IMR-90 (cell line): ENCODE results near the gene PCCA. TPM values are rescaled to one million over a fixed set of nuclear protein-coding genes. Genes with fewer than 3 reads are reported as not detected.

Experiments used
- ATAC-seq: fragments of 200-7000 bp; cut with Tn5 transposase; 2 replicates; pipeline ENCODE4 v1.9.1; 2020; ENCODE audit warnings: low read depth, mild to moderate bottlenecking, moderate library complexity
- BruUV-seq: library from RNA; stranded (reverse); fragments of 400-500 nt; replicated peaks from 2 replicates; lab custom pipeline; 2021; lab: Mats Ljungman, UMichigan
- CTCF ChIA-PET: fragments of 300-600 bp; formaldehyde crosslinking; extraction: SDS; loops from one replicate; lab custom pipeline; 2021; ENCODE audit warnings: antibody characterized with exemption; lab: Yijun Ruan, JAX
- POLR2A ChIA-PET: fragments of 300-600 bp; sonication (Branson Sonifier 250); formaldehyde crosslinking; loops from one replicate; lab custom pipeline; 2022; ENCODE audit warnings: antibody characterized with exemption; ENCODE audit not compliant: unreplicated experiment; lab: Charles Lee
- DNase-seq: peaks from one replicate; pipeline ENCODE4 v3.0.0; 2013
- H2AFZ ChIP-seq: replicated peaks from 2 replicates; pipeline ENCODE3; 2013; ENCODE audit warnings: low read length, mild to moderate bottlenecking; ENCODE audit not compliant: poor library complexity
- H2AK5ac ChIP-seq: 2 replicates; pipeline ENCODE4 v1.6.1; 2013; ENCODE audit warnings: low read depth, low read length, inconsistent platforms
- H2AK9ac ChIP-seq: replicated peaks from 2 replicates; pipeline ENCODE3; 2013; ENCODE audit warnings: mild to moderate bottlenecking, low read depth, low read length, moderate library complexity; ENCODE audit not compliant: poor library complexity
- H2BK120ac ChIP-seq: 2 replicates; pipeline ENCODE4 v1.6.1; 2013; ENCODE audit warnings: low read depth, low read length, inconsistent platforms
- H2BK15ac ChIP-seq: 3 replicates; pipeline ENCODE4 v1.6.1; 2013; ENCODE audit warnings: low read depth, low read length, inconsistent platforms
- H2BK20ac ChIP-seq: 2 replicates; pipeline ENCODE4 v1.6.1; 2013; ENCODE audit warnings: low read depth, mild to moderate bottlenecking, inconsistent platforms, low read length, moderate library complexity
- H2BK5ac ChIP-seq: 2 replicates; pipeline ENCODE4 v1.6.1; 2013; ENCODE audit warnings: mild to moderate bottlenecking, low read depth, low read length, inconsistent platforms; ENCODE audit not compliant: poor library complexity, severe bottlenecking
- H3K14ac ChIP-seq: replicated peaks from 2 replicates; pipeline ENCODE4 v1.6.1; 2013; ENCODE audit warnings: low read depth, low read length, inconsistent platforms
- H3K18ac ChIP-seq: 2 replicates; pipeline ENCODE4 v1.6.1; 2013; ENCODE audit warnings: low read depth, low read length, control low read depth
- H3K23ac ChIP-seq: 2 replicates; pipeline ENCODE4 v1.6.1; 2013; ENCODE audit warnings: low read depth, low read length, inconsistent platforms
- H3K27ac ChIP-seq: 2 replicates; pipeline ENCODE4 v1.5.1; 2013; ENCODE audit warnings: mild to moderate bottlenecking, control low read depth, low read length; ENCODE audit not compliant: insufficient read depth
- H3K27me3 ChIP-seq: 2 replicates; pipeline ENCODE4 v1.6.1; 2013; ENCODE audit warnings: low read length; ENCODE audit not compliant: control insufficient read depth, insufficient read depth
- H3K36me3 ChIP-seq: 2 replicates; pipeline ENCODE4 v1.6.1; 2013; ENCODE audit warnings: low read length, mixed read lengths; ENCODE audit not compliant: control insufficient read depth, insufficient read depth
- H3K4ac ChIP-seq: 2 replicates; pipeline ENCODE4 v1.6.1; 2013; ENCODE audit warnings: low read depth, low read length, inconsistent platforms
- H3K4me1 ChIP-seq: 2 replicates; pipeline ENCODE4 v1.6.1; 2013; ENCODE audit warnings: low read length, mixed read lengths; ENCODE audit not compliant: control insufficient read depth, insufficient read depth
- H3K4me2 ChIP-seq: 2 replicates; pipeline ENCODE4 v1.6.1; 2013; ENCODE audit warnings: low read depth, mild to moderate bottlenecking, control low read depth, low read length, moderate library complexity
- H3K4me3 ChIP-seq: 2 replicates; pipeline ENCODE4 v1.5.1; 2013; ENCODE audit warnings: low read depth, mild to moderate bottlenecking, control low read depth, low read length, moderate library complexity; ENCODE audit not compliant: insufficient read depth
- H3K56ac ChIP-seq: 2 replicates; pipeline ENCODE4 v1.6.1; 2013; ENCODE audit warnings: low read length, inconsistent platforms; ENCODE audit not compliant: insufficient read depth; ENCODE audit errors: extremely low read depth
- H3K79me1 ChIP-seq, 2 experiments: 2 replicates each; pipeline ENCODE4 v1.6.1; 2013; ENCODE audit warnings: low read length in 2 of 2, inconsistent platforms in 1 of 2, low read depth in 1 of 2
- H3K9ac ChIP-seq: 2 replicates; pipeline ENCODE4 v1.6.1; 2013; ENCODE audit warnings: low read depth, low read length, control low read depth
- H3K9me1 ChIP-seq: 2 replicates; pipeline ENCODE4 v1.6.1; 2013; ENCODE audit warnings: low read length, inconsistent platforms; ENCODE audit not compliant: insufficient read depth
- H3K9me3 ChIP-seq: 2 replicates; pipeline ENCODE4 v1.6.1; 2013; ENCODE audit warnings: low read length; ENCODE audit not compliant: control insufficient read depth, insufficient read depth
- H4K20me1 ChIP-seq: 2 replicates; pipeline ENCODE4 v1.6.1; 2013; ENCODE audit warnings: low read length, inconsistent platforms; ENCODE audit not compliant: insufficient read depth
- H4K5ac ChIP-seq: 2 replicates; pipeline ENCODE4 v1.6.1; 2013; ENCODE audit warnings: mild to moderate bottlenecking, low read depth, low read length, control low read depth
- H4K8ac ChIP-seq, 2 experiments: 2 replicates each; pipeline ENCODE4 v1.6.1; 2013; ENCODE audit warnings: low read depth in 2 of 2, low read length in 2 of 2, control low read depth in 1 of 2, inconsistent platforms in 1 of 2
- H4K91ac ChIP-seq: 2 replicates; pipeline ENCODE4 v1.6.1; 2013; ENCODE audit warnings: low read depth, low read length, inconsistent platforms; ENCODE audit not compliant: insufficient read depth
- BHLHE40 ChIP-seq: fragments of 150-350 bp; IDR thresholded peaks from 2 replicates; pipeline ENCODE4 v1.6.1; 2016; ENCODE audit warnings: mild to moderate bottlenecking, low read depth, low read length
- CEBPB ChIP-seq: IDR thresholded peaks from 2 replicates; pipeline ENCODE4 v1.6.1; 2012; ENCODE audit warnings: low read depth, low read length, improper control_type of control experiment
- CHD1 ChIP-seq: IDR thresholded peaks from 2 replicates; pipeline ENCODE4 v1.6.1; 2012; ENCODE audit warnings: low read depth, low read length, improper control_type of control experiment
- CTCF ChIP-seq: conservative IDR thresholded peaks from 2 replicates; pipeline ENCODE4 v1.5.1; 2012; ENCODE audit warnings: mild to moderate bottlenecking, low read depth, low read length, improper control_type of control experiment
- ELK1 ChIP-seq: fragments of 150-350 bp; IDR thresholded peaks from 2 replicates; pipeline ENCODE4 v1.6.1; 2016; ENCODE audit warnings: low read depth, mild to moderate bottlenecking, low read length, moderate library complexity, borderline replicate concordance
- FOS ChIP-seq: fragments of 150-350 bp; IDR thresholded peaks from 2 replicates; pipeline ENCODE4 v1.6.1; 2016; ENCODE audit warnings: low read depth, low read length
- MAFK ChIP-seq: IDR thresholded peaks from 2 replicates; pipeline ENCODE4 v1.6.1; 2012; ENCODE audit warnings: low read depth, low read length, improper control_type of control experiment
- MAZ ChIP-seq: IDR thresholded peaks from 2 replicates; pipeline ENCODE4 v1.6.1; 2012; ENCODE audit warnings: low read depth, mild to moderate bottlenecking, low read length, improper control_type of control experiment, moderate library complexity, borderline replicate concordance
- MXI1 ChIP-seq: IDR thresholded peaks from 2 replicates; pipeline ENCODE4 v1.6.1; 2012; ENCODE audit warnings: low read depth, mild to moderate bottlenecking, low read length, moderate library complexity, borderline replicate concordance
- NFE2L2 ChIP-seq: fragments of 150-350 bp; IDR thresholded peaks from 2 replicates; pipeline ENCODE4 v1.6.1; 2016; ENCODE audit warnings: low read depth, mild to moderate bottlenecking, low read length
- POLR2A ChIP-seq: IDR thresholded peaks from 2 replicates; pipeline ENCODE4 v1.6.1; 2012; ENCODE audit warnings: mild to moderate bottlenecking, low read depth, low read length
- RAD21 ChIP-seq: IDR thresholded peaks from 2 replicates; pipeline ENCODE4 v1.6.1; 2012; ENCODE audit warnings: low read length, improper control_type of control experiment
- RCOR1 ChIP-seq: IDR thresholded peaks from 2 replicates; pipeline ENCODE4 v1.6.1; 2012; ENCODE audit warnings: mild to moderate bottlenecking, low read length, improper control_type of control experiment; ENCODE audit not compliant: insufficient replicate concordance
- RFX5 ChIP-seq: IDR thresholded peaks from 2 replicates; pipeline ENCODE4 v1.8.0; 2012; ENCODE audit warnings: low read depth, mild to moderate bottlenecking, low read length, moderate library complexity
- SMC3 ChIP-seq: fragments of 150-350 bp; IDR thresholded peaks from 2 replicates; pipeline ENCODE4 v1.6.1; 2016; ENCODE audit warnings: low read depth, mild to moderate bottlenecking, antibody characterized with exemption, low read length, moderate library complexity
- USF2 ChIP-seq: fragments of 150-350 bp; IDR thresholded peaks from 2 replicates; pipeline ENCODE4 v1.6.1; 2017; ENCODE audit warnings: mild to moderate bottlenecking, antibody characterized with exemption, low read length, low read depth
- whole genome bisulfite sequencing, 2 experiments: methylation state at CpG; one replicate each; pipeline versions ENCODE4 v1.1.5 to v1.1.7; 2013; ENCODE audit warnings: missing lambda C conversion rate in 2 of 2; ENCODE audit not compliant: insufficient read length in 1 of 2; ENCODE audit errors: extremely low coverage in 2 of 2; 5-methylcytosine and 5-hydroxymethylcytosine counted together
- dilution Hi-C: fragments of 300-500 bp; cut with HindIII; formaldehyde crosslinking; loops from one replicate; pipeline ENCODE4 v1.14.3; 2018; ENCODE audit warnings: low sequenced_read_pairs; ENCODE audit not compliant: unreplicated experiment
- in situ Hi-C: fragments of 300-500 bp; cut with MboI; formaldehyde crosslinking; loops from 3 replicates; pipeline ENCODE4 v1.14.3; 2019; ENCODE audit warnings: low sequenced_read_pairs, inconsistent platforms, mixed read lengths
- intact Hi-C: fragments of 100-400 bp; cut with micrococcal nuclease; formaldehyde crosslinking; loops from 2 replicates; pipeline ENCODE4 v1.10.0; 2022
- polyA plus RNA-seq, 3 experiments: library from polyadenylated mRNA; depleted of rRNA; stranded (reverse); fragments of >200 nt; gene quantifications; 2 replicates each; pipeline ENCODE4 v1.2.3, GENCODE V29; 2012; ENCODE audit warnings: low replicate concordance in 1 of 3
- total RNA-seq: library from RNA; depleted of rRNA; stranded (reverse); fragments of >200 nt; gene quantifications from 2 replicates; pipeline ENCODE4 v1.2.3, GENCODE V29; 2012

Gene PCCA
- total and polyA plus RNA-seq, 2 of the 4 experiments (the other 2 are of a cell fraction): 7.6 to 24.0 TPM

- DNase-seq (no peak), ATAC-seq (peak; percentile 14)
- Histone ChIP-seq H3K79me1 (no peaks in the 10 kb centered on the region), H2BK5ac (no peak overlapping the region), H3K23ac (no peak overlapping the region), H2AFZ (no peak overlapping the region), H3K27me3 (no peaks in the 10 kb centered on the region), H2BK15ac (no peak overlapping the region), H2BK20ac (no peak overlapping the region), H3K27ac (no peak overlapping the region), H3K4me2 (no peak overlapping the region), H2AK5ac (no peak overlapping the region), H3K4ac (no peak overlapping the region), H3K4me3 (no peak overlapping the region), H3K9me1 (no peaks in the 10 kb centered on the region; the same call in 1 of the 2 replicates), H2BK120ac (no peak overlapping the region), H3K4me1 (no peaks in the 10 kb centered on the region), H4K20me1 (no peaks in the 10 kb centered on the region), H3K9ac (no peak overlapping the region), H4K5ac (no peak overlapping the region), H3K18ac (no peak overlapping the region), H2AK9ac (no peak overlapping the region), H3K14ac (no peak overlapping the region), H3K56ac (no peak overlapping the region), H3K9me3 (no peaks in the 10 kb centered on the region), H4K8ac (no peak overlapping the region), H4K91ac (no peak overlapping the region), H3K36me3 (peaks cover 4% of the 10 kb centered on the region; the same call in 1 of the 2 replicates)
- no TSS peak for BruUV-seq
- dilution Hi-C loops: no loop called here
- POLR2A ChIA-PET: no interaction called here
- TF ChIP-seq CHD1: no peak
- no peak for TF ChIP-seq MAZ
- TF ChIP-seq MXI1: no peak
- TF ChIP-seq CTCF: no peak
- TF ChIP-seq NFE2L2: no peak
- TF ChIP-seq RFX5: no peak
- TF ChIP-seq FOS: no peak
- TF ChIP-seq USF2: no peak
- no peak for TF ChIP-seq BHLHE40
- no peak for TF ChIP-seq RCOR1
- no peak for TF ChIP-seq ELK1
- no peak for TF ChIP-seq RAD21
- no peak for TF ChIP-seq SMC3
- no peak for TF ChIP-seq POLR2A
- no peak for TF ChIP-seq CEBPB
- no peak for TF ChIP-seq MAFK
- intact Hi-C loops: no loop called here
- CTCF ChIA-PET: no interaction called here
- no CpG with 5 or more reads among the region's 1 CpG for WGBS, 2 experiments
- in situ Hi-C loops: no loop called here
These were observed 249.4 kb downstream of the PCCA start for GRCh38 chr13:100338275-100338674.
